Tibial artery (tissue), 4 donors: ENCODE measurements around the gene ATRNL1.

Experiments
- DNase-seq, 2 donors: peaks; one replicate each; pipeline ENCODE4 v3.0.0-alpha.2; 2019
- H3K27ac ChIP-seq, 2 donors: fragments of 200-600 bp; sonication (generic) in 1 of 2; 1 replicate in 1 of 2; 2 replicates in 1 of 2; pipeline ENCODE4 v1.5.1; 2018 to 2019; ENCODE audit warnings: mild to moderate bottlenecking in 1 of 2
- H3K27me3 ChIP-seq, 2 donors: fragments of 200-600 bp; sonication (generic) in 1 of 2; one replicate each; pipeline versions ENCODE4 v1.5.1 to v1.6.0; 2016 to 2019
- H3K36me3 ChIP-seq, 3 donors: fragments of 200-600 bp; sonication (generic) in 2 of 3; one replicate each; pipeline ENCODE4 v1.5.1; 2016 to 2019; ENCODE audit warnings: mild to moderate bottlenecking in 2 of 3
- H3K4me1 ChIP-seq, 4 donors: fragments of 200-600 bp; sonication (generic) in 2 of 4; 1 replicate in 3 of 4; 2 replicates in 1 of 4; pipeline ENCODE4 v1.5.1; 2016 to 2019
- H3K4me3 ChIP-seq, 2 donors: fragments of 200-600 bp; sonication (generic) in 1 of 2; 1 replicate in 1 of 2; 2 replicates in 1 of 2; pipeline ENCODE4 v1.5.1; 2018 to 2019; ENCODE audit warnings: mild to moderate bottlenecking in 2 of 2
- H3K9me3 ChIP-seq, 3 donors: fragments of 200-600 bp; sonication (generic) in 1 of 3; one replicate each; pipeline ENCODE4 v1.5.1; 2016 to 2019
- intact Hi-C: fragments of 100-400 bp; cut with DNase I; formaldehyde crosslinking; loops from one replicate; pipeline ENCODE4 v1.15.0; 2023; ENCODE audit warnings: low total_unique reads
- TF ChIP-seq, protein P1 (sequence below), 2 experiments: fragments of 200-600 bp in 1 of 2; fragments of 450-650 bp in 1 of 2; IDR thresholded peaks; one replicate each; pipeline ENCODE4 v1.5.1; 2017 to 2019; ENCODE audit warnings: antibody characterized with exemption in 2 of 2, mild to moderate bottlenecking in 1 of 2, moderate library complexity in 1 of 2

Gene ATRNL1

GRCh38 chr10:115558252-115558651 lies 465.1 kb downstream of the ATRNL1 start:
- no peak overlapping the region for H3K27ac ChIP-seq
- no peaks in the 10 kb centered on the region for H3K4me1 ChIP-seq
- H3K9me3 ChIP-seq = no peaks in the 10 kb centered on the region
- TF ChIP-seq, protein P1, sequence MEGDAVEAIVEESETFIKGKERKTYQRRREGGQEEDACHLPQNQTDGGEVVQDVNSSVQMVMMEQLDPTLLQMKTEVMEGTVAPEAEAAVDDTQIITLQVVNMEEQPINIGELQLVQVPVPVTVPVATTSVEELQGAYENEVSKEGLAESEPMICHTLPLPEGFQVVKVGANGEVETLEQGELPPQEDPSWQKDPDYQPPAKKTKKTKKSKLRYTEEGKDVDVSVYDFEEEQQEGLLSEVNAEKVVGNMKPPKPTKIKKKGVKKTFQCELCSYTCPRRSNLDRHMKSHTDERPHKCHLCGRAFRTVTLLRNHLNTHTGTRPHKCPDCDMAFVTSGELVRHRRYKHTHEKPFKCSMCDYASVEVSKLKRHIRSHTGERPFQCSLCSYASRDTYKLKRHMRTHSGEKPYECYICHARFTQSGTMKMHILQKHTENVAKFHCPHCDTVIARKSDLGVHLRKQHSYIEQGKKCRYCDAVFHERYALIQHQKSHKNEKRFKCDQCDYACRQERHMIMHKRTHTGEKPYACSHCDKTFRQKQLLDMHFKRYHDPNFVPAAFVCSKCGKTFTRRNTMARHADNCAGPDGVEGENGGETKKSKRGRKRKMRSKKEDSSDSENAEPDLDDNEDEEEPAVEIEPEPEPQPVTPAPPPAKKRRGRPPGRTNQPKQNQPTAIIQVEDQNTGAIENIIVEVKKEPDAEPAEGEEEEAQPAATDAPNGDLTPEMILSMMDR (IDR thresholded peaks at IDR 0.05) = no peak
- no peaks in the 10 kb centered on the region for H3K27me3 ChIP-seq
- no peak for DNase-seq
- intact Hi-C loops = no loop called here
- H3K36me3 ChIP-seq = no peaks in the 10 kb centered on the region
- no peak overlapping the region for H3K4me3 ChIP-seq

DNA sequence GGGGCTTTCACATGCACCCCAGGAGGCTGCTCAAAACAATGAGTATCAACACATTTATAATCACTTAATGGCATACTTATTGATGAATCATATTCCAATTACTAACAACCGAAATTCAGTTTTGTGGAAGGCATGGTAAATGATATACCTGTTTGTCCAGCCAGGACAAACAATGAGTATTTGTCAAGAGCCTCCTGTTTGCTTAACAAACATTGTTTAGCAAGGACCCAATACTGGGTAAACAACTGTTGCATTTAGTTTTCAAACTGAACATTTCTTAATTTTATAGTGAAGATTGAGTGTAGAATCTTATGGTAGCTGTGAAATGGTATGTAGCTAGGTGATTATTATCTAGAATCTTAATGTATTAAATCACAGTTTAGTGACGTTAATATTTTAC lies 473.7 kb downstream of the ATRNL1 start:
- Histone ChIP-seq H3K27ac (no peak overlapping the region), H3K4me1 (no peaks in the 10 kb centered on the region), H3K9me3 (no peaks in the 10 kb centered on the region), H3K36me3 (no peaks in the 10 kb centered on the region), H3K27me3 (no peaks in the 10 kb centered on the region), H3K4me3 (no peak overlapping the region)
- intact Hi-C loops = no loop called here
- TF ChIP-seq, protein P1 (IDR thresholded peaks at IDR 0.05) = no peak
- no peak for DNase-seq

GRCh38 chr10:115572740-115573455 lies 479.7 kb downstream of the ATRNL1 start:
- H3K4me1 ChIP-seq = no peaks in the 10 kb centered on the region
- TF ChIP-seq, protein P1 (IDR thresholded peaks at IDR 0.05) = no peak
- H3K27ac ChIP-seq = no peak overlapping the region
- no peaks in the 10 kb centered on the region for H3K9me3 ChIP-seq
- H3K36me3 ChIP-seq = no peaks in the 10 kb centered on the region
- no peak for DNase-seq
- no peak overlapping the region for H3K4me3 ChIP-seq
- H3K27me3 ChIP-seq = no peaks in the 10 kb centered on the region
- intact Hi-C loops = no loop called here

GRCh38 chr10:115580239-115580638 lies 487.1 kb downstream of the ATRNL1 start:
- intact Hi-C loops = no loop called here
- H3K4me1 ChIP-seq = no peaks in the 10 kb centered on the region
- H3K36me3 ChIP-seq = no peaks in the 10 kb centered on the region
- TF ChIP-seq, protein P1 (IDR thresholded peaks at IDR 0.05) = no peak
- no peak for DNase-seq
- H3K27me3 ChIP-seq = no peaks in the 10 kb centered on the region
- H3K27ac ChIP-seq = no peak overlapping the region
- no peak overlapping the region for H3K4me3 ChIP-seq
- H3K9me3 ChIP-seq = no peaks in the 10 kb centered on the region

- Histone ChIP-seq H3K36me3 (no peaks in the 10 kb centered on the region), H3K27ac (no peak overlapping the region), H3K27me3 (no peaks in the 10 kb centered on the region), H3K4me1 (no peaks in the 10 kb centered on the region), H3K9me3 (peaks cover 0 to 9% (median 0%) of the 10 kb centered on the region in 3 donors), H3K4me3 (no peak overlapping the region)
- intact Hi-C loops = no loop called here
- TF ChIP-seq, protein P1 (IDR thresholded peaks at IDR 0.05) = no peak
- no peak for DNase-seq
These were observed 499.9 kb downstream of the ATRNL1 start for GRCh38 chr10:115593060-115593459.
